Nephron (organoid): Measurements from ENCODE around the gene SLCO4A1.

ENCODE experiments used
- H3K27ac Mint-ChIP-seq, 3 experiments: 2 replicates each; pipeline ENCODE4 v1.8.0; 2020; ENCODE audit warnings: mixed read lengths in 3 of 3, mild to moderate bottlenecking in 2 of 3, moderate library complexity in 1 of 3
- H3K27me3 Mint-ChIP-seq: 2 replicates; pipeline ENCODE4 v1.8.0; 2021; ENCODE audit warnings: low read depth, mild to moderate bottlenecking, moderate library complexity, mixed read lengths
- H3K36me3 Mint-ChIP-seq: 2 replicates; pipeline ENCODE4 v1.8.0; 2020; ENCODE audit warnings: low read depth, mixed read lengths
- H3K4me1 Mint-ChIP-seq: 2 replicates; pipeline ENCODE4 v1.8.0; 2020; ENCODE audit warnings: mixed read lengths
- H3K4me3 Mint-ChIP-seq, 3 experiments: 2 replicates each; pipeline ENCODE4 v1.8.0; 2020; ENCODE audit warnings: mild to moderate bottlenecking in 3 of 3, mixed read lengths in 3 of 3, moderate library complexity in 2 of 3
- H3K9me3 Mint-ChIP-seq: 2 replicates; pipeline ENCODE4 v1.8.0; 2020; ENCODE audit warnings: mixed read lengths
- TF ChIP-seq, protein P1 (sequence below), 3 experiments: fragments of 200-600 bp; sonication (generic); IDR thresholded peaks; one replicate each; pipeline ENCODE4 v1.5.0; 2021; ENCODE audit warnings: antibody characterized with exemption in 3 of 3; ENCODE audit not compliant: unreplicated experiment in 3 of 3

Gene SLCO4A1

DNA sequence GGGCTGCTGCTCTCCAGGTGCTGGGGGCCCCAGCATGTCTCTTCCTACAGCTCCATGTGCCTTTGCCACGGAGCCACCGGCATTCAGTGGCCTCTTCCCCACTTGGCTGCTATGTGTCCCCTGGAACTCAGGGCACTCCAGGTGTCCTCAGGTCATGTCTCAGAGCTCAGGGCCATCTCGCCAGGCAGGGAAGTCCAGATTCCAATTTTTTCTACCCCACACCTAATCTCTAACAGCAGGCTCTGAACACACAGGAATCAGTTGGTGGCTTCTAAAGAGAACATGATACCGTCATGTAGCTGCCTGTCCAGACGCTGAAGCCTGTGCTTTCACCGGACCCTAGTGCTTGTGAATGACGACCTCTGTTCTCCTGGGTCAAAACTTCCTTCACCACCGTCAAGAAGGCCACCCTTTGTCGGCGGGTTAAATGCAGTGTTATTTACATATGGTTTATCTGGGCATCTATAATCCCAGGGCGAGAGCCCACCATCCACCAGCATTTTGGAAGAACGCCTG lies 4.2 kb upstream of the SLCO4A1 start:
- H3K4me1 Mint-ChIP-seq, result peaks cover 12% of the 10 kb centered on the region
- H3K4me3 Mint-ChIP-seq, result no peak overlapping the region
- no peaks in the 10 kb centered on the region for H3K36me3 Mint-ChIP-seq
- TF ChIP-seq, protein P1, sequence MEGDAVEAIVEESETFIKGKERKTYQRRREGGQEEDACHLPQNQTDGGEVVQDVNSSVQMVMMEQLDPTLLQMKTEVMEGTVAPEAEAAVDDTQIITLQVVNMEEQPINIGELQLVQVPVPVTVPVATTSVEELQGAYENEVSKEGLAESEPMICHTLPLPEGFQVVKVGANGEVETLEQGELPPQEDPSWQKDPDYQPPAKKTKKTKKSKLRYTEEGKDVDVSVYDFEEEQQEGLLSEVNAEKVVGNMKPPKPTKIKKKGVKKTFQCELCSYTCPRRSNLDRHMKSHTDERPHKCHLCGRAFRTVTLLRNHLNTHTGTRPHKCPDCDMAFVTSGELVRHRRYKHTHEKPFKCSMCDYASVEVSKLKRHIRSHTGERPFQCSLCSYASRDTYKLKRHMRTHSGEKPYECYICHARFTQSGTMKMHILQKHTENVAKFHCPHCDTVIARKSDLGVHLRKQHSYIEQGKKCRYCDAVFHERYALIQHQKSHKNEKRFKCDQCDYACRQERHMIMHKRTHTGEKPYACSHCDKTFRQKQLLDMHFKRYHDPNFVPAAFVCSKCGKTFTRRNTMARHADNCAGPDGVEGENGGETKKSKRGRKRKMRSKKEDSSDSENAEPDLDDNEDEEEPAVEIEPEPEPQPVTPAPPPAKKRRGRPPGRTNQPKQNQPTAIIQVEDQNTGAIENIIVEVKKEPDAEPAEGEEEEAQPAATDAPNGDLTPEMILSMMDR (IDR thresholded peaks at IDR 0.05; ENCODE audit: unreplicated experiment in 3 of 3), result no peak
- H3K9me3 Mint-ChIP-seq, result no peaks in the 10 kb centered on the region
- H3K27me3 Mint-ChIP-seq, result peaks cover 69% of the 10 kb centered on the region
- no peak overlapping the region for H3K27ac Mint-ChIP-seq

- Mint-ChIP-seq H3K27me3 (peaks cover 72% of the 10 kb centered on the region), H3K4me1 (peaks cover 5% of the 10 kb centered on the region), H3K36me3 (no peaks in the 10 kb centered on the region), H3K27ac (no peak overlapping the region), H3K9me3 (no peaks in the 10 kb centered on the region), H3K4me3 (no peak overlapping the region)
- TF ChIP-seq, protein P1 (IDR thresholded peaks at IDR 0.05; ENCODE audit: unreplicated experiment in 3 of 3), result no peak
Observed at GRCh38 chr20:62638679-62639406, 3.5 kb upstream of the SLCO4A1 start.

DNA sequence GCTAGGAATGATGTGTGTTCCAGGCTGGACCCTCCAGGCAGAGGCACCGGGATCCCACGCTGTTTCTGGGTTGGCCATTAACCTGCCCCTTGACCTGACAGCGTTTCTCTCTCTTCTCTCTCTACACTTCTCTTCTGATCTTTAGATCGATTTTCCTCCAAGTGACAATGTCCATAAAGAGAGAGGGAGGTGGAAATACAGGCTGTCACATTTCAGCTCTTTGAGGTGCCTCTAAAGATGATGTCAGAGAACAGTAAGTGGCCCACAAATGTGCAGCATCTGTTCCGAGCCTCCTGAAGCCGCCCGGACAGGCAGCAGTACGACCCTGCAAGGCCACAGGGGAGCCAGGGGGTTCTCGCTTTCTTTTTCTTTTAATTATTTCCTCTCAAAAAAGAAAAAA lies 2.5 kb upstream of the SLCO4A1 start:
- Mint-ChIP-seq H3K27ac (no peak overlapping the region), H3K4me3 (no peak overlapping the region), H3K36me3 (no peaks in the 10 kb centered on the region), H3K27me3 (peaks cover 82% of the 10 kb centered on the region), H3K4me1 (peaks cover 5% of the 10 kb centered on the region), H3K9me3 (no peaks in the 10 kb centered on the region)
- TF ChIP-seq, protein P1 (IDR thresholded peaks at IDR 0.05; ENCODE audit: unreplicated experiment in 3 of 3), result no peak

- H3K36me3 Mint-ChIP-seq, result no peaks in the 10 kb centered on the region
- H3K4me3 Mint-ChIP-seq, result peak overlapping the region in 1 of 3 experiments; percentile 27
Observed at GRCh38 chr20:62640870-62641269, 1.4 kb upstream of the SLCO4A1 start.

GRCh38 chr20:62641321-62642050 lies 817 bp upstream of the SLCO4A1 start:
- Mint-ChIP-seq H3K27ac (no peak overlapping the region), H3K36me3 (no peaks in the 10 kb centered on the region), H3K4me3 (peak overlapping the region; percentile 68 to 75 (median 74)), H3K9me3 (no peaks in the 10 kb centered on the region), H3K4me1 (no peaks in the 10 kb centered on the region), H3K27me3 (peaks cover 81% of the 10 kb centered on the region)
- TF ChIP-seq, protein P1 (IDR thresholded peaks at IDR 0.05; ENCODE audit: unreplicated experiment in 3 of 3), result no peak

More at GRCh38 chr20:62640870-62641269, 1.4 kb upstream of the SLCO4A1 start:
- Mint-ChIP-seq H3K27ac (no peak overlapping the region), H3K9me3 (no peaks in the 10 kb centered on the region), H3K27me3 (peaks cover 84% of the 10 kb centered on the region), H3K4me1 (no peaks in the 10 kb centered on the region)
- TF ChIP-seq, protein P1 (IDR thresholded peaks at IDR 0.05; ENCODE audit: unreplicated experiment in 3 of 3), result no peak
